ENCODE data around the gene ANP32E.
"Not testable (repeated sequence)": the region's sequence is repeated elsewhere in the genome, so short reads cannot be mapped to it uniquely, and the experiment has no call there.

Gene ANP32E

DNA sequence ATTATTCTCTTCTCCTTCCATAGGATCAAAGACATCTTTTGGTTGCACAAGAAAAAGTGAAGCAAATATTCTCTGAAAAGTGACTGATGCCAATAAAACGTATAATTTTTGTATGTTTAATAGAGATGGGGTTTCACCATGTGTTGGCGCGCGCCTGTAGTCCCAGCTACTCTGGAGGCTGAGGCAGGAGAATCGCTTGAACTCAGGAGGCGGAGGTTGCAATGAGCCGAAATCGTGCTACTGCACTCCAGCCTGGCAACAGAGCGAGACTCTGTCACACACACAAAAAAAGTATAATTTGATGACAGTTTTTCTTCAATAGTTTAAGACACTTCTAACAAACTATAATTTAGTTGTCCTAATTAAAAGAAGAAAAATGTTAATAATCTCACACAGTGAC lies 23.8 kb downstream of the ANP32E start:
- DNase-seq: no peak

GRCh38 chr1:150210706-150211105 lies 25.2 kb downstream of the ANP32E start:
- DNase-seq: no peak

- no peak for DNase-seq
Measured at GRCh38 chr1:150210091-150210490, 25.8 kb downstream of the ANP32E start.

- DNase-seq: not testable (repeated sequence)
Measured at GRCh38 chr1:150208460-150208859, 27.5 kb downstream of the ANP32E start.

DNA sequence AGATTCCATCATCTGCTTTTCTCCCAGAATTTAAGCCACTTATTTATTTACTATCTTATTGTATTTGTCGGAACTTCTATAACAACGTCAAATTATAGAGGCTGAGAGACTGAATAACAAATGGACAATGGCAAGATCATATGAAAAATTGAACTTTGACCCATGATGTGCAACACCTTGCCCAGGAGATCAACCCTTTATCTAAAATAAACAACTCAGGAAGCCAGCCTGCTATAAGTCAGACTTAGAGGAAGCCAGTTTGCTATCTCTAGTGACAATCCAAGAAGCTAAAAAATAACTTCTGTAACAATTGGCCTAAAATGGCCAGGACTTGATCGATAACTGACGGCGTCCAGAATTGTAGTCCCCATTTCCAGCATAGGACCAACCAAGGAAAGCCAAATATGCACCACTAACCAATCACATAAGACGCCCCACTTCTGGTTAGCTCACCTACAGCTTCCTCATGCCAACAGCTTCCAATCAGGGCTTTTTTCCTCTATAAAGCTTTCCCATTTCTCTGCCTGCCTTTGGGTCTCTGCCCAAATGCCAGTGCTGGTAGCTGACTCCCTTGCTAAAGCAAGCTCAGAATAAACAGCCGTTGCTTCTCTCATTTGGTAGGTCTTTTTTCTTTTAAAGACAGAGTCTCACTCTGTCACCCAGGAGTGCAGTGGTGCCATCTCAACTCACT lies 28.5 kb downstream of the ANP32E start:
- no peak for DNase-seq

DNA sequence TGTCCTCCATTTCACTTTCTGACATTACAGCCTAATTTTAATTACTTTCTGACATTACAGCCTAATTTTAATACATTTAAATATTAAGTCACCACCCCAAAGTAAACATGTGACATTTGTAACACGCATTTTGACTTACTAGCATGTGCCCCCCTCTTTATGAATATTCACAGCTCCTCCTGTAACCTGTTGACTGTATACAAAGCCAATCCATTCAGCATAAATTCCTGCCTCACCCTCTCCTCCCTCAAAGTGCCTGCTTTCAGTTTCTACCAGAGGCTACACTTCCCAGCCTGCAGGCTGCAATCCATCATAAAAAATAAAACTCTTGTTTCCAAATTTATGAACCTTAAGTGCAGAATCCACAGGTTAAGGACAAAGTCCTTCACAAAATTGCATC lies 39.5 kb downstream of the ANP32E start:
- DNase-seq: no peak

GRCh38 chr1:150194381-150195031 lies 41.4 kb downstream of the ANP32E start:
- DNase-seq: no peak

GRCh38 chr1:150192012-150192411 lies 43.9 kb downstream of the ANP32E start:
- DNase-seq: no peak

GRCh38 chr1:150187560-150187931 lies 48.4 kb downstream of the ANP32E start:
- no peak for DNase-seq

DNA sequence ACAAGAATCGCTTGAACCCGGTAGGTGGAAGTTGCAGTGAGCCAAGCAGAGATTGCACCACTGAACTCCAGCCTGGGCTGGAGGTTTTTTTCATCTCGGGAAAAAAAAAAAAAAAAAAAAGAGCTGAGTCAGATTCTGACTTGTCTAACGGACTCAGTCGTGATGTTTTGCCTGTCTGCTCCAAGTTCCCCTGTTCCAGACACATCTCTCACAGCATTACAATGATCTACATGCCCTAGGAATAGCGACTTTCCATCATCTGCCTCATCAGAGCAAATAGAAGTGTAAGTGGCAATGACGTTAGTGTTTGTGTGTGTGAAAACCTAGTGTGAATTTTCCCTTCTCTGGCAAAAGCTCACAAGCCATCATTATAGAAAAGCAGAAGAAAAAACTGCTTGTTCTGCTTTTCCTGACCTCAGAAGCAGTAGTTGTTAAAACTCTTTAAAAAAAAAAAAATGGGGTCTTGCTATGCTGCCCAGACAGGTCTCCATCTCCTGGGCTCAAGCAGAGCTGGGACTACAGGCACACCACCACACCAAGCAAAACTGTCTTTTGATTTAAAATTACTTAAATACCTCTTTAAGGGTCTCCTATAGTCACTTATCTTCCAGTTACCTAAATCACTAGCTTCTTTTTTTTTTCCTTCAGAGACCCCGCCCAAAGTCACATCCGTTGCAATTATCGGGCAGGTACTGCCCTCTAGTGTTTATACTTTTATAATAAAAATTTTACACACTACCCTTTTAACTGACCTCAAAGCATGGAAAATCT lies 48.9 kb downstream of the ANP32E start:
- DNase-seq: no peak

- DNase-seq: not testable (repeated sequence)
Measured at GRCh38 chr1:150186438-150186788, 49.5 kb downstream of the ANP32E start.

DNA sequence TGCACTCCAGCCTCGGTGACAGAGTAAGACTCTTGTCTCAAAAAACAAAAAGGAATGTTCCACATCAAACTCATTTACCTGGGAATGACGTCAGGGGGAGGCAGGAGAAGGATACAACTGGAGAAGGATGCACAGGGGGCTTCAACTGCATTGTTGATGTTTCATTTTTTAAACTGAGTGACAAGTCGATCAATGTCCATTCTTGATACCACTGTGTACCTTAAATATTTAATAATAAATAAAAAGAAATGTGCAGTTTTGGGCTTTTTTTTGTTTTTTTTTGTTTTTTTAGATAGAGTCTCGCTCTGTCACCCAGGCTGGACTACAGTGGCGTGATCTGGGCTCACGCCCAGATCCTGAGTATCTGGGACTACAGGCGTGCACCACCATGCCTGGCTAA lies 50.4 kb downstream of the ANP32E start:
- no peak for DNase-seq

DNA sequence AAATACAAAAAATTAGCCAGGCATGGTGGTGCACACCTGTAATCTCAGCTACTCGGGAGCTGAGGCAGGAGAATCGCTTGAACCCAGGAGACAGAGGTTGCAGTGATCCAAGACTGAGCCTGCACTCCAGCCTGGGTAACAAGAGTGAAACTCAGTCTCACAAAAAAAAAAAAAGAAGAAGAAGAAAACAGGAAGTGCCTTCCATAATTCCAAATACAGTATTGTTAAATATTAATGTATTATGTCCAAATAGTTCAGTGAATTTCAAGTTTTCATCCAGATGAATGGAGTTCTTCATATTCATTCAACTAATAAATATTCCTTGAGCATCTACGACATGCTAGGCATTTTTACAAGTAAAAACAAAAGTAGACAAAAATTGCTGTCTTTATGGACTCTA lies 52.9 kb downstream of the ANP32E start:
- DNase-seq: no peak

- no peak for DNase-seq
Measured at GRCh38 chr1:150182247-150182646, 53.7 kb downstream of the ANP32E start.

DNA sequence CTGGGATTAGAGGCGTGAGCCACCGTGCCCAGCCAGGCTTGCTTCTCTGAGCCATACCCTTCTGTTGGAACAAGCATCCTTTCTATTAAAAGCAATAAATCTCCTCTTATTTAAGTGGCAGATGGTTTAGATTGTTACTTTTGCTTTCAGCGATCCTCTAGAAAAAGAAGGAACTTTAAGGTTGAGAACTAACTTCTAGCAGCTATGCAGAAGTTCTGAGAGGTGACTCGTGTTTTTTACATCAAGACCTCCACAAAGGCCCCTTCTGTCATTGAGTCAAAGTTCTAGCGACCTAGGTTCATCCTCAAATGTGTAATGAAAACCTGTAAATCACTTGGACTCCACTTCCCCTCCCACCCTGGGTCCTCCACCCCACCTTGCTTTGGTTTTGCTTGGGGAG lies 55.4 kb downstream of the ANP32E start:
- DNase-seq: no peak

DNA sequence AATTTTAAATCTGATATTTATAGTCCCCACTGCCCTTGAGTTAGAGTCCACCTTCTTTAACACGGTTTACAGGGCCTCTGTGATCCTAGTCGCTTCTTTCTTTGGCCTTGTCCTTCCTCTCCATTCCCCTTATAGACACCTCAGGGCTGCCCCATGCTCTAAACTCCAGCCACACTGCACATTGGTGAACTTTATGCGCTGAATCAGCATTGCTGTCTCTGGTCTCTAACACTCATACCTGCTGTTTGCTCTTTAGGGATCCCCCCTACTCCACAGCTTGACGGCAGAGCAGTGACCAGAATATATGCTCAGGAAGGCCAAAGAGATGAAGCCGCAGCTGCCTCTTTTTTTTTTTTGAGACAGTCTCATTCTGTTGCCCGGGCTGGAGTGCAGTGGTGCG lies 56.0 kb downstream of the ANP32E start:
- DNase-seq: no peak

DNA sequence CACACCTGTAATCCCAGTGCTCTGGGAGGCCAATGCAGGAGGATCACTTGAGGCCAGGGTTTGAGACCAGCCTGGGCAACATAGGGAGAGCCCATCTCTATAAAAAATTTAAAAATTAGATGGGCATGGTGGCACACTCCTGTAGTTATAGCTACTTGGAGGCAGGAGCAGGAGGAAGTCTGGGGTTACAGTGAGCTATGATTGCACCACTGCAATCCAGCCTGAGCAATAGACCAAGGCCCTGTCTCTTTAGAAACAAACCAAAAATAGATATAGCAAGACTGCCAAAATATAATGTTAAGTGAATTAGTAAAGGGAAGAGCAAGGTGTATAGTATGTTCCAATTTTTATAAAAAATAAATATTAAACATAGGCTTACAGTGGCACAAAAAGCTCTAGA lies 57.4 kb downstream of the ANP32E start:
- DNase-seq: no peak

DNA sequence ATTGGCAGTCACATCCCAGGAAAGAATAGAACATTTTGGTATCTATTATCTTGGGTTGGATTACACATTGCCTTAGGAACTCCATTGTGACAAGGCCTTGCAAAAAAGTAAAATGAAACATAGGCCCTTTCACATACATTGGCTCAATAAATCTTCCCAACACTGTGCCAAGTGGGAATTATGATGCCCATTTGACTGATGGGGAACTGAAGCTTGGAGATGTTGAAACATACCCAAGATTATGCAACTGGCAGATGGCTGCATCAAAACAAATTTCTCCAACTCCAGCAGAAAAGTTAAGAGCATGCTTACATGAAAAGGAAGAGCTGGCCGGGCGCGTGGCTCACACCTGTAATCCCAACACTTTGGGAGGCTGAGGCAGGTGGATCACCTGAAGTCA lies 59.3 kb downstream of the ANP32E start:
- no peak for DNase-seq

DNA sequence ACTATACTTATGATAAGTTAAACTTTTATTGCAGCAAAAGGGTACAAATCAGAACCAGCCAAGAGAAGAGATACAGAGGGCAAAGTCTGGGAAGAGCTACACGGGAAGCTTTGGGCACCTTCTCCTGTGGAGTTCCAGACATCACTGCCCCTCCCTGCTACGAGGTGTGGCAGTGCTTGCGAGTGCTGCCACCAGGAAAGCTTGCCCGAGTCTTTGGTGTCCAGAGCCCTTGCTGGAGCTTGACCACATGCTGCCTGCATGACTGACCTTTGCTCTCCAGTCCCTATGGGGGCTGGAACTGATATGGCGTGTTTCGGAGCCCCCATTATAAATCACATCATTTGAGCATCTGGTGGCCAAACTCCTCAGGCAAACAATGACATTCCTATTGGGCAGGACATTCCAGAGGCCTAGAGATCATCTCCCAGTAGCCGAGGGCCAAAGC lies 62.7 kb downstream of the ANP32E start:
- no peak for DNase-seq

DNA sequence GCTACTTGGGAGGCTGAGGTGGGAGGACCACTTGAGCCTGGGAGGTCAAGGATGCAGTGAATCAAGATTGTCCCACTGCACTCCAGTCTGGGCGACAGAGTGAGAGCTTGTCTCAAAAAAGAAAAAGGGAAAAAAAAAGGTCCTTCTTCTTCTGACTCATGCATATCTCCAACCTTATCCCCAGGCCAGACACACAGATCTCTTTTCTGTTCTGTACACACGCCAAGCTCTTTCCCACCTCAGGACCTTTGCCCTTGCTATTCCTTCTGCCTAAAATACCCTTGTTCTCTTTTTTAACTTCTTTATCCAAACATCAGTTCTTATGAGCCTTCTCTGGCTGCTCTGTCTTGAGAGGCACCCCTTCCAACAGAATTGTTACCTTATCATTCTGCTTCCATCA lies 64.1 kb downstream of the ANP32E start:
- DNase-seq: no peak

DNA sequence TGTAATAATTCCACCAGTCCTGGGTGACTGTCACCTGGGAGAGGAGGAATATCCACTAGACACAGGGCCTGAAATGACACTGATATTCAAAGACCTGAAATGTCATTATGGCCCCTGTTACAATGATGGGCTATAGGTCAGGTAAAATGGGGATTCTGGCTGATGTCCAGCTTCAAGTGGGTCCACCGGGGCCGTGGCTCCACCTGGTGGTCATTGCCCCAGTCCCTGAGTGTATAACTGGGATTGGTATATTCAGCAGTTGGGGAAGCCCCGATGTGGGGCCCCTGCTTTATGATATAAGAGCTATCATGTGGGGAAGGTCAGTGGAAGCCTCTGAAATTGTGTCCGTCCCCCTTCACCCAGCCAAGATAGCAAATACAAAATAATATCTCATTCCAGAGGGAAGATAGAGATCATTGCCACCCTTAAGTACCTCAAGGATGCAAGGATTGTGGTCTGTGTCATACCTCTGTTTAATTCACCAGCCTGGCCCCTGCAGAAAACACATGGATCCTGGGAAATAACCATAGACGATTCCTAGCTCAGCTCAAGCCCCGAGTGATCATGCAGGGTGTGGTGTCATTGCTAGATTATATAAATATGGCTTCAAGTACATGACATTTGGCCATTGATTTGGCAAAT lies 66.8 kb downstream of the ANP32E start:
- peak; percentile 75 for DNase-seq

Data from activated CD8-positive, alpha-beta memory T cell treated with anti-CD3 and anti-CD28 coated beads for 24 hours (primary cell).